Ovary (tissue), 9 donors: ENCODE data around the gene SLC3A2. TPM values are rescaled to one million over a fixed set of nuclear protein-coding genes. Genes with fewer than 3 reads are reported as not detected.

Experiments used
- DNase-seq, 5 donors: peaks; one replicate each; pipeline ENCODE4 v3.0.0-alpha.2; 2019 to 2020
- H3K27ac ChIP-seq, 2 donors: fragments of 200-600 bp; one replicate each; pipeline versions ENCODE4 v1.5.1 to v1.8.0; 2019 to 2022
- H3K27me3 ChIP-seq: fragments of 200-600 bp; one replicate; pipeline ENCODE4 v1.8.0; 2022
- H3K36me3 ChIP-seq: fragments of 200-600 bp; sonication (generic); one replicate; pipeline ENCODE4 v1.5.1; 2019
- H3K4me1 ChIP-seq: one replicate; pipeline ENCODE4 v1.8.1; 2013; ENCODE audit warnings: mild to moderate bottlenecking, moderate library complexity; ENCODE audit not compliant: insufficient read depth
- H3K4me3 ChIP-seq: fragments of 200-600 bp; sonication (generic); one replicate; pipeline ENCODE4 v1.5.1; 2017
- H3K9me3 ChIP-seq, 2 donors: fragments of 200-600 bp in 1 of 2; sonication (generic) in 1 of 2; one replicate each; pipeline versions ENCODE4 v1.5.1 to v1.8.1; 2013 to 2019; ENCODE audit warnings: mild to moderate bottlenecking in 1 of 2, moderate library complexity in 1 of 2
- CTCF ChIP-seq, 3 donors: fragments of 450-650 bp in 2 of 3; fragments of 200-600 bp in 1 of 3; IDR thresholded peaks; one replicate each; pipeline versions ENCODE4 v1.5.1 to v1.8.0; 2016 to 2022; ENCODE audit warnings: antibody characterized with exemption in 3 of 3, mild to moderate bottlenecking in 1 of 3
- EP300 ChIP-seq: sonication (generic); formaldehyde crosslinking; IDR thresholded peaks from one replicate; pipeline ENCODE4 v1.6.1; 2017; ENCODE audit warnings: antibody characterized with exemption
- POLR2A ChIP-seq: fragments of 450-650 bp; IDR thresholded peaks from one replicate; pipeline ENCODE4 v1.6.1; 2017; ENCODE audit warnings: antibody characterized with exemption, mild to moderate bottlenecking, moderate library complexity
- WGBS, 3 donors: extraction: QIAGEN DNeasy Blood & Tissue Kit in 1 of 3; methylation state at CpG; one replicate each; pipeline versions ENCODE4 v1.1.5 to v1.1.7; 2013 to 2017; 5-methylcytosine and 5-hydroxymethylcytosine counted together
- intact Hi-C, 4 donors: fragments of 100-400 bp; cut with DNase I; formaldehyde crosslinking; loops; one replicate each; pipeline versions ENCODE4 v1.11.0 to v1.15.1; 2022 to 2023
- polyA plus RNA-seq, 2 donors: library from polyadenylated mRNA; stranded (reverse); fragments of 200-250 nt in 1 of 2; fragments of 350-450 nt in 1 of 2; fragmentation: Illumina TruSeq in 1 of 2; extraction: RNeasy Lipid Tissue Mini Kit (QIAGEN cat#74804) in 1 of 2; gene quantifications; one replicate each; pipeline ENCODE4 v1.2.3, GENCODE V29; 2013 to 2014
- total RNA-seq, 7 donors: library from RNA; depleted of rRNA in 2 of 7; stranded (reverse); fragments of >200 nt in 2 of 7; fragmentation: NEBNext Ultra II Directional in 3 of 7; extraction: Animal tissue kit (Norgen Biotek cat#: 25700) in 3 of 7; gene quantifications; one replicate each; pipeline versions ENCODE4 v1.1.0 to v1.2.4, GENCODE V29; 2016 to 2023
- donor health status: DM: no; HTN: no; CAD: no; lungs with moderate emphysema.
- donor health status: DM: no; HTN: no; CAD: no.
- donor health status: Bipolar disorder and iron deficiency.
- donor health status: DM: yes; HTN: yes; CAD: no.
- donor health status: DM: no; HTN: no; CAD: no.
- donor health status: DM: yes; HTN: yes; CAD: no.

The SLC3A2 gene
- total and polyA plus RNA-seq, 9 donors: 69.0 to 430 (median 97.7) TPM

GRCh38 chr11:62918531-62918930 lies 37.8 kb downstream of the SLC3A2 start:
- no peaks in the 10 kb centered on the region for H3K27me3 ChIP-seq
- H3K4me3 ChIP-seq: no peak overlapping the region
- no peaks in the 10 kb centered on the region for H3K4me1 ChIP-seq
- 43 to 49% (median 47%) methylated on average over 5 of the region's 5 CpGs for WGBS, 3 donors
- TF ChIP-seq CTCF (IDR thresholded peaks at IDR 0.05) (no peak), POLR2A (no peak), EP300 (no peak)
- no peak for DNase-seq
- no peaks in the 10 kb centered on the region for H3K36me3 ChIP-seq
- no peak overlapping the region for H3K27ac ChIP-seq
- intact Hi-C loops: loop anchor here in 1 of 4 donors (5.0 kb wide), 1 partner anchor 99 kb away; the partner anchor contains the start of gene SLC22A8
- peaks cover 0 to 3% of the 10 kb centered on the region in 2 donors for H3K9me3 ChIP-seq

GRCh38 chr11:62919476-62919875 lies 38.8 kb downstream of the SLC3A2 start:
- Histone ChIP-seq H3K4me1 (no peaks in the 10 kb centered on the region), H3K4me3 (no peak overlapping the region), H3K9me3 (peaks cover 0 to 3% of the 10 kb centered on the region in 2 donors), H3K27me3 (no peaks in the 10 kb centered on the region), H3K36me3 (no peaks in the 10 kb centered on the region), H3K27ac (no peak overlapping the region)
- intact Hi-C loops: loop anchor here in 1 of 4 donors (5.0 kb wide), 1 partner anchor 98 kb away; the partner anchor contains the start of gene SLC22A8
- WGBS, 3 donors: 94% methylated on average over 10 of the region's 10 CpGs
- DNase-seq: no peak
- TF ChIP-seq POLR2A (no peak), CTCF (IDR thresholded peaks at IDR 0.05) (no peak), EP300 (no peak)

GRCh38 chr11:62919898-62920640 lies 39.4 kb downstream of the SLC3A2 start:
- intact Hi-C loops: loop anchor here in 1 of 4 donors (5.0 kb wide), 1 partner anchor 97 kb away; the partner anchor contains the start of gene SLC22A8
- WGBS, 3 donors: 66 to 77% (median 69%) methylated on average over 11 of the region's 11 CpGs
- Histone ChIP-seq H3K27me3 (no peaks in the 10 kb centered on the region), H3K9me3 (peaks cover 0 to 3% of the 10 kb centered on the region in 2 donors), H3K4me3 (no peak overlapping the region), H3K4me1 (no peaks in the 10 kb centered on the region), H3K36me3 (no peaks in the 10 kb centered on the region), H3K27ac (no peak overlapping the region)
- no peak for TF ChIP-seq CTCF (IDR thresholded peaks at IDR 0.05)
- TF ChIP-seq EP300: no peak
- TF ChIP-seq POLR2A: no peak
- no peak for DNase-seq

- no peak within 1 kb of the TSS for H3K27ac ChIP-seq
- intact Hi-C loops: no loop called here
These were observed 40.5 kb downstream of the SLC3A2 start, which contains the start of gene CHRM1 for GRCh38 chr11:62921201-62921572. TSS of gene CHRM1 (minus strand) at chr11:62921363. CDS start at chr11:62911100, 10,263 bp downstream.

More at GRCh38 chr11:62921201-62921572, 40.5 kb downstream of the SLC3A2 start, which contains the start of gene CHRM1:
- H3K4me3 ChIP-seq: no peak within 1 kb of the TSS
- H3K36me3 ChIP-seq: no peaks in the 10 kb centered on the region
- H3K4me1 ChIP-seq: no peaks in the 10 kb centered on the region
- TF ChIP-seq POLR2A: no peak
- TF ChIP-seq EP300: no peak
- no peak for TF ChIP-seq CTCF (IDR thresholded peaks at IDR 0.05)
- WGBS, 3 donors: 24 to 28% (median 24%) methylated on average over 9 of the region's 9 CpGs
- no peaks in the 10 kb centered on the region for H3K27me3 ChIP-seq
- no peak for DNase-seq
- H3K9me3 ChIP-seq: peaks cover 0 to 3% of the 10 kb centered on the region in 2 donors
